Fibroblast of peridontal ligament (primary cell): Measurements from ENCODE around the gene ADAD2.
A peak's percentile ranks its signal among the peaks of the same experiment; 100 is the strongest.
"Not testable (repeated sequence)": the region's sequence is repeated elsewhere in the genome, so short reads cannot be mapped to it uniquely, and the experiment has no call there.

Experiments used
- DNase-seq: peaks from one replicate; pipeline ENCODE4 v3.0.0-alpha.2; 2010; ENCODE audit errors: extremely low read depth

The ADAD2 gene

DNA sequence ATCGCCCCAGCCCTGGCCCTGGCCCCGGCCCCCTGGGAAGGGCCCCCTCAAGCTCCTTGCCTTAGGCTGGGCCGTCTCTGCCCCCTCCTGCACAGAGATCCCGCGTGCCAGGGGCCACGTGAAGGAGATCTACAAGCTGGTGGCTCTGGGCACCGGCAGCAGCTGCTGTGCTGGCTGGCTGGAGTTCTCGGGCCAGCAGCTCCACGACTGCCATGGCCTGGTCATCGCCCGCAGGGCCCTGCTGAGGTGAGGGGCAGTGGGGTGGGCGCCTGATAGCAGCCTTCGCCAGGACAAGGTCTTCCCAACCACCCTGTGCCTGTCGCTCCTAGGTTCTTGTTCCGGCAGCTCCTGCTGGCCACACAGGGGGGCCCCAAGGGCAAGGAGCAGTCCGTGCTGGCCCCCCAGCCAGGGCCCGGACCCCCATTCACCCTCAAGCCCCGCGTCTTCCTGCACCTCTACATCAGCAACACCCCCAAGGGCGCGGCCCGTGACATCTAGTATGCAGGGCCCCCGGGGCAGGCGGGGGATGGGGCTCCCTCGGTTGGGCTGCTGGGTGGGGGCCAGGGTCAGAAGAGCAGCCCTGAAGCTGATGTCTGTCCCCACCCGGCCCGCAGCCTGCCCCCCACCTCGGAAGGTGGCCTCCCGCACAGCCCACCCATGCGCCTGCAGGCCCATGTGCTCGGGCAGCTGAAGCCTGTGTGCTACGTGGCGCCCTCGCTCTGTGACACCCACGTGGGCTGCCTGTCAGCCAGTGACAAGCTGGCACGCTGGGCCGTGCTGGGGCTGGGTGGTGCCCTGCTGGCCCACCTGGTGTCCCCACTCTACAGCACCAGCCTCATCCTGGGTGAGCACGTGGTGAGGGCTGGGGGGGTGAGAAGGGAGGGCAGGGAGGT lies 4.5 kb downstream of the ADAD2 start:
- DNase-seq, result no peak

DNA sequence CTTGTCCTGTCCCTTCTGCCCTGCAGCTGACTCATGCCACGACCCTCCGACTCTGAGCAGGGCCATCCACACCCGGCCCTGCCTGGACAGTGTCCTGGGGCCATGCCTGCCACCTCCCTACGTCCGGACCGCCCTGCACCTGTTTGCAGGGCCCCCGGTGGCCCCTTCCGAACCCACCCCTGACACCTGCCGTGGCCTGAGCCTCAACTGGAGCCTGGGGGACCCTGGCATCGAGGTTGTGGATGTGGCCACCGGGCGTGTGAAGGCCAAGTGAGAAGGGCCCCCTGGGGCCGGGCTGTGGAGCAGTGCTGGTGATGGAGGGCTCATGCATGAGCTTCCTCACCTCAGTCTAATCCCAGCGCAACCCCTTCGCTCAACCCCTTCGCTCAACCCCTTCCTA lies 5.1 kb downstream of the ADAD2 start:
- no peak for DNase-seq

DNA sequence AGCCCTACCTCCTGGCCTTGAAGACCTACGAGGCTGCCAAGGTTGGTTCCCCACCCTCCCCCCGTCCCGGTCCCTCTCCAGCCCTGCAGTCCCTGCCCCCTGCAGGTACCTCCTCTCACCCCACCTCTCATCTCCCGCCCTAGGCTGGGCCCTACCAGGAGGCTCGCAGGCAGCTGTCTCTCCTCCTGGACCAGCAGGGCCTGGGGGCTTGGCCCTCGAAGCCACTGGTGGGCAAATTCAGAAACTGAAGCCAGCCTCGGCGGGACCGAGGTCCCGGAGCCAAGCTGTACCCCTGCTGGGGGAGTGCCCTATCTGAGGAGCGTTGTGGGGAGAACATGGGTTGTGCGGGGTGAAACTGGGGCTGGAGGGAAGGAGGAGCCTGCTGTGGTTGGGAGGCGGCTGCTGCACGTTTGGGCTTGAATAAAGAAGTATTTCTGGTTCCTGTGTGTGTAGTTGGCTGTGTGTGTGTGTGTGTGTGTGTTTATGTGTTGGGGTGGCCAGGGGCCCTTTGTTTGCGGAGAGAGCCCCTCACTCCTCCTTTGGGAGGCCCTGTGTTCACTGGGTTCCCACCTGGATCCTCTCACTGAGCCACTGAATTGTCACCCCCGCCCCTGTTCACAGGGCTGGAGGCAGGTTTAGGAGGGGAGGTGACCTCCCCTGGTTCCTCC lies 5.9 kb downstream of the ADAD2 start:
- no peak for DNase-seq

DNA sequence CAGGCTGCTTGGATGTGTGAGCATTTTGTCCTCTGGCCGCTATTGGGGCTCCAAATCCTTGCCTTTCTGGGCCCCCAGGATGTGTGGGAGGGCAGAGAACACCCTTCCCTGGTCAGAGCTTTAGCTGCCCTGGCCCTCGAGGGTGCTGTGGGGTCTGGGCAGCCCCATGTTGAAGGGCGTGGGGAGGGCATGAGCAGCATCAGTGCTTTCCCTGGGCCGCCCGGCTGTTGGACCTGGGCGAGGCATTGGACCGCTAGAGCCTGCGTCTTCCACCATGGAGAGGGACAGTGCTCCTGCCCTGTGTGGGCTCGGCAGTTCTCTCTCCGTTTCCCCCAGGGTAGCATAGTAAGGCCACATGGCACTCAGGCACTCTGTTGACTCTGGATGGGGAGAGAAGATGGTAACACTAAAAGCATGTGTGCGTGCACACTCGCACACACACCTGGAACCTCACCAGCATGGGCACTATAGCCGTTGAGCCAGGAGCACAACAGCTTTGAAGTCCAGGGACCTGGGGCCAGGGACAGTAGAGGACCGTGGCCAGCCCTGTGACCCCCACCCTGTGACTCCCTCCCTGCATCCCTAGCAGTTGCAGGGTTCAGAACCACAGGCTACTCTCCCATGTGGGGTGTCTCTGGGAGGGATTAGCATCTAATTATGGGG lies 6.6 kb downstream of the ADAD2 start:
- no peak for DNase-seq

DNA sequence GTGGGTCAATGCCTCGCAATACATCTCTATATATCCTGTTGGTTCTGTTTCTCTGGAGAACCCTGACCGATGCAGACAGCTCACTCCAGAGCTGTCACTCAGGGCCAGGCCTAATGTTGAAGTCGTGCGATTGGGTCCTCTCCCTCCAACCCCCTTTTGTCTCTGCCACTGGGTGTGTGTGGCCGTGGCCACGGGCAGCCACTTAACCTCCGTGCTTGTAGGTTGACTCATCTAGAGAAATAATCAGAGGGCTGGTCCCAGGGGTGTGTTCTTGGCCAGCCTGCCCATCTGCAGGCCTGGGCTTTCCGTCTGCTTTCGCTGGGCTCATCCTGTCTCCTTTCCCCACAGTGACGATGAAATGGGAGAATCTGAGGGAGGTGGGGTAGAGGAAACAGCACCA lies 7.4 kb downstream of the ADAD2 start:
- DNase-seq, result peak; percentile 85

DNA sequence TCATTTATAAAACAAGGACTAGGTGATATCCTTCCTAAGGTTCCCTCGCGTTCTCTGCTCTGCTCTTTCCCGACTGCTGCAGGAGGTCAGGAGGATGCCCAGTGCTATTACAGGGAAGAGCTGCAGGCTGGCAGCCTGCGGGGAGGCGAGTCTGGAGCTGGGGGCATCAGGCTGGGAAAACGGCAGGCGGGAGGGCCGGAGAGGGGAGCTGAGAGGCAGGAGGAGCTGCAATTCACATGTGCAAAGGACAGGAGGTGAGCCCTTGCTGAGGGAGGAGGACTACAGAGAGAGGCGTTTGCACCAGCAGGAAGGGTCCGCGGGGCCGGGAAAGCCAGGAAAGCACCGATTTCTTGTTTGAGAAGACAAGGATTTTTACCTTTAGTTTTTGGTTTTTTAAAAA lies 8.1 kb downstream of the ADAD2 start:
- DNase-seq, result no peak

DNA sequence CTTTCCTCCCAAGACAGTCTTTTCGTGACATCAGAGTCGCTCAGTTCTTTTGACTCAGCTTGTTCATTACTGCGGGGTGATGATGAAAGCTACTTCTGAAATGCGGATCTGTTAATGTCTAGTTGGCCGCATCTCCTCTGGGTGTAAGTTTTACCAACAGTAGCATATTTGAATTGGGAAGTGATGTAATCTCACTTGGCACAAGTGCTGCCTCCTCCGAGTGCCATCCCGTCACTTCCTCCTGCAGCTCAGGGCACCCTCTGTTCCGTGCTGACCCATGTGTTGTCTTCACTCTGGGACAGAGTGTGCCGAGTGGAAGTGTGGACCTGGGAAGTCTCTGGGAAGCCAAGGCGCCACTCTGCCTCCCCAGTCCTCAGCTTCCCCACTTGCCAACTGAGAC lies 8.9 kb downstream of the ADAD2 start:
- DNase-seq, result no peak

DNA sequence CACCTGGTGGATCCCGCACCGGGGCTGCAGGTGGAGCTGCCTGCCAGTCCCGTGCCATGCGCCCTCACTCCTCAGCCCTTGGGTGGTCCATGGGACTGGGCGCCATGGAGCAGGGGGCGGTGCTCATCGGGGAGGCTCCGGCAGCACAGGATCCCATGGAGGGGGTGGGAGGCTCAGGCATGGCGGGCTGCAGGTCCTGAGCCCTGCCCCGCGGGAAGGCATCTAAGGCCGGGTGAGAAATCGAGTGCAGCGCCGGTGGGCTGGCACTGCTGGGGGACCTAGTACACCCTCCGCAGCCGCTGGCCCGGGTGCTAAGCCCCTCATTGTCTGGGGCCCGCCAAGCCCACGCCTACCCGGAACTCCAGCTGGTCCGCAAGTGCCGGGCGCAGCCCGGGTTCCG lies 13.6 kb downstream of the ADAD2 start:
- DNase-seq, result not testable (repeated sequence)

DNA sequence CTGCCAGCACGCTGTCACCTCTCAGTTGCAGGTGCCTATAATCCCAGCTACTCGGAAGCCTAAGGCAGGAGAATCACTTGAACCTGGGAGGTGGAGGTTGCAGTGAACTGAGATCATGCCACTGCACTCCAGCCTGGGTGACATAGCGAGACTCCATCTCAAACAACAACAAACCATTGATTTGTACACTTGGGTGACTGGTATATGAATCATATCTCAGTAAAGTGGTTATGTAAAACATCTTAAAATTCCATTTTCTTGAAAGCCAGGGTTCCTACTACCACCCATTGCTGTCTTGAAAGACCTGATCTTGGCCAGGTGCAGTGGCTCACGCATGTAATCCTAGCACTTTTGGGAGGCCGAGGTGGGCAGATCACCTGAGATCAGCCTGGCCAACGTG lies 14.2 kb downstream of the ADAD2 start:
- DNase-seq, result peak; percentile 21

DNA sequence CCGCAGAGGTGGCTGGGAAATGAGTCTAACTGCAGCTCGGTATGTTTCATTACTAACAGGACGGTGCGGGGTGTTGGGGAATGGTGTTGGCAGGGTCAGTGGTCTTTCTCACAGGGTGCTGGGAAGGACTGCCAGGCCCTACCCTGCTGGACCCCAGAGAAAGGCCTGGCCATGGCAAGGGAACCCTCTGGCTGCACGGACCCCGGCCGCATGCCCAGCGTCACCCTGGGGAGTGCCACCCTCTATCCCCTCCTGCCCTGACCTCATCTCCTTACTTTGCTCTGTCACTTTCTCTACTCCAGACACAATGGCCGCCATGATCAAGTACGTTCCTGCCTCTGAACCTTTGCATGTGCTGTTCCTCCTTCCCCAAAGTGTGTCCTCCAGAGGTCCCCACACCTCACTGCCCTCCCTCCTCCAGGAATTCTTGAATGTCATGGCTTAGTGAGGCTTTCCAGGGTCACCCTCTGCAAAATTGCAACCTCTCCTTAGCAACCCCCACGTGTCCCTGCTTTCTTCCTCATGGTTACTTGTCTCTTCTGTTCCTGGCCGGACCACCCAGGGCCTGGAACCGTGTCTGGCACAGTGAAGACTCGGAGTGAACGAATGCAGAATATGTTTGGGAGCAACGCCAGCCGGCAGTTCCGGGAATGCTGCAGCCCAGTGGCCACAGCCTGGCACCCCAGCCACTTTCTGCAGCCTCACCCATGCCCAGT lies 15.2 kb downstream of the ADAD2 start:
- no peak for DNase-seq

DNA sequence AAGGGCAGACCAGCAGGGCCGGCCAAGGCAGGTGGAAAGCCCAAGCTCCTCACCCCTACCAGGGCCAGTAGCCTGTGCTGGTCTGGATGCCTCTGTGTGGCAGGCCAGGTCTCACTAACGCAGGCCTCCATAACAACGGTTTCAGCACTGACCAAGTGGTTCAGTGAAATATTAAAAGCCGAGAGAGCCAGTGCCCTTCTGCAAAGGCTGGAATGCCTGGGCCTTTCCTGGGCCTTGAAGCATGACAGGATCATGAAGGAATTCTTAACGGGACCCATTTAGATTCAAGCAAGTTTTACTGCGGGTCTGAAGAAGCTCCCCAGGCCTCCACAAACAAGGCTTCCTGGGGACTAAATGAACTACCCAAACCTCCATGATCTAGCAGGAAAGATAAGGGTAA lies 16.3 kb downstream of the ADAD2 start:
- DNase-seq, result no peak

DNA sequence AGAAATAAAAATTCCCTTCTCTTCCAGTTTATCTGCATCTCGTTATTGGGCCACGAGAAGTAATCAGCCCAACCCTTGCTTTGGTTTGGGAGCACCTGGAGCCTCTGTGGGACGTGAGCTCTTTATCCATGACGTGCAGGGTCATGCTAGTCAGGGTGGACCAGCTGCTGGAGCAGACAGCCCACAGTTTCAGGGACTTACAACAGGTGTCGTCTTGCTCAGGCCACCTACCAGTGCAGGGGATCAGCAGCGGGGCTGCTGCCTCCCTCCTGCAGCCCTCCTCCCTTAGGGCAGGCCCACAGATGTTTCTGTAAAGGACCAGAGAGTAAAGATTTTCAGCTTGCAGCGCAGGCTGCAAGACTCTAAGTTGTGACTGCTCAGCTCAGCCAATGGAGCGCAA lies 16.9 kb downstream of the ADAD2 start:
- no peak for DNase-seq

DNA sequence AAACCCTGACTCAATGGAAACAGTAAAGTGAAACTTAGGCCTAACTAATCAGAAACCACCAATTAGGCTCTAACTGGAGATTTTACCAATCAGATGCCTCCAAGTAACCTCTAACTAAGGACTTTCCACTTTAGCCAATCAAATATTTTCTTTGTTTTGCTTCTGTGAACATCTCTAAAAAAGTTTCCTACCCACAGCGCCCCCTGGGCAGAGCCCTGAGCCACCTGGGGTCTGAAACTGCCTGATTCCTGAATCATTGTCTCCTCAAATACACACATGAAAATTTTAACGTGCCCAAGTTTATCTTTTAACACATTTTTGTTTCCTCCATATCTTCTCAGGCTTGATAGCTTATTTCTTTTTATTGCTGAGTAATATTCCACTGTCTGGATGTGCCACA lies 19.0 kb downstream of the ADAD2 start:
- no peak for DNase-seq

DNA sequence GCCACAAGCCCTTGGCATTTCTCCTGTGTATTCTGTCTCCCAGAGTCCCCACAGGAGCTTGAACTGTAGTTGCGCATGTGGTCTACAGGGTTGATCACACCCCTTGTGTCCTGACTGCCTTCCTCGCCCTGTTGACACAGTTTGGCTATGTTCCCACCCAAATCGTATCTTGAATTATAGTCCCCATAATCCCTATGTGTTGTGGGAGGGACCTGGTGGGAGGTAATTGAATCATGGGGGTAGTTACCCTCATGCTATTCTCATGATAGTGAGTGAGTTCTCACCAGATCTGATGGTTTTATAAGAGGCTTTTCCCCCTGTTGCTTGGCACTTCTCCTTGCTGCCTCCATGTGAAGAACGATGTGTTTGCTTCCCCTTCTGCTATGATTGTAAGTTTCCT lies 21.2 kb downstream of the ADAD2 start:
- no peak for DNase-seq

DNA sequence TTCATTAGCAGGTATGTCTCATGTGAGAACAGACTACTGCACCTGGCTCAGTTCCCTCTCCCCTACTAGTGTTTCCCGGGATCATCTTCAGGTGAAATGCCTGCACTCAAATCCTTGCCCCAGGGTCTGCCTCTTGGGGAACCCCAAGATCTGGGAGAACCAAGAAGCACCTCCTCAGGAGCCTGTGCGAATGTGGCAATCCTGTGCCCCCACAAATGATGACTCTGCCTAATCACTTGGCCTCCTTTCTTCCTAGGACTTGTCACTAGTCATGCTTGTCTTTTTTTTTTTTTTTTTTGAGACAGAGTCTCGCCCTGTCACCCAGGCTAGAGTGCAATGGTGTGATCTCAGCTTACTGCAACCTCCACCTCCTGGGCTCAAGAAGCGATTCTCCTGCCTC lies 21.7 kb downstream of the ADAD2 start:
- no peak for DNase-seq

DNA sequence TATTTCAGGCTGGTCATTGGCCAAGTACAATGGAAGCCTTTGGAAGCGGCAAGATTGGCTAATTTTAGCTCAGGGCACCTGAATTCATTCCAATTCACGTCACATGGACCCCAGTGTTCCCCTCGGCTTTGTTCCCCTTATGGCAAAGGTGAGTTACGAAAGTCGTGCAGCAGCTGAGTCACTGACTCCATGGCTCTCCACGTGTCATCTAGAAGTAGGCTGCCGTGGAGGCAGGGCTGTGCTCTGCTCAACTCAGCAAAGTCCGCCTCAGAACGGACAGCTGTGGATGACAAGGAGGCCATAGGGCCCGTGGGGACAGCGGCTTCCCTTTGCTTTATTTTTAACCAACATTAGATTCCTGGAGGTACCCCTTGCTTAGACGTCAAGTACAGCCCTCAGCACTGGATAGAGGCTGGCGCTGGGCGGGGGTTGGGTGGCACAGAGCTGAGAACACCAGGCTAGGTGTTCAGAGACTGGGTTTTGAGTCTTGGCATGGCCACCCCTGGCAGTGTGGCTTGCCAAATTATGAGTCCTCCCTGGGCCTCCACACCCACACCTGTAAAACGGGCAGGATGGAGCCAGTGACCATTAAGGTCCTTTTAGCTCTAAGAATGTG lies 23.6 kb downstream of the ADAD2 start:
- DNase-seq, result no peak

DNA sequence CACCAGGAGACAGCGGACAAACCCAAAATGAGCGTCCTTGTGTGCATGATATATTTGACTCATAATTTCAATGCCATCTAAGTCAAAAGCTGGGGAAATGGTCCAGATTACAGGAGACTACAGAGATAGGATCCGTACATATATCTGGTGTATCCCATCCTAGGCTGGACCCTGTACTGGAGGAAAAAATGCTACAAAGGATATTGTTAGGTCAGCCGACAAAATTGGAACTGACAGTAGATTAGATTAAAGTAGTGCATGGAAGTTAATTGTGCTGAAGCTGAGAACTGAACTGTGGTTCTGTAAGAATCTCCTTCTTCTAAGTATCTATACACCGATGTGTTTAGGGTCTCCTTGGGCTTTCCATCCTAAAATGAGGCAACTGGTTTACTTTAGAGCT lies 24.6 kb downstream of the ADAD2 start:
- no peak for DNase-seq

DNA sequence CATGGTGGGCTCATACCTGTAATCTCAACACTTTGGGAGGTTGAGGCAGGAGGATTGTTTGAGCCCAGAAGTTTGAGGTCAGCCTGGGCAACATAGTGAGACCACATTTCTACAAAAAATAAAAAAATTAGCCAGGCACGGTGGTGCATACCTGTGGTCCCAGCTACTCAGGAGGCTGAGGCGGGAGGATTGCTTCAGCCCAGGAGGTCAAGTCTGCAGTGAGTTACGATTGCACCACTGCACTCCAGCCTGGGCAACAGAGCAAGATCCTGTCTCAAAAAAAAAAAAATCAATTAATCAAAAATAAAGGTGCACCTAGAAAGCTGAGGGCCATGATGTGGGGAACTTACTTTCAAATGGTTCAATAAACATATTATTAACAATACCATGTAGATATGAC lies 25.2 kb downstream of the ADAD2 start:
- DNase-seq, result not testable (repeated sequence)

DNA sequence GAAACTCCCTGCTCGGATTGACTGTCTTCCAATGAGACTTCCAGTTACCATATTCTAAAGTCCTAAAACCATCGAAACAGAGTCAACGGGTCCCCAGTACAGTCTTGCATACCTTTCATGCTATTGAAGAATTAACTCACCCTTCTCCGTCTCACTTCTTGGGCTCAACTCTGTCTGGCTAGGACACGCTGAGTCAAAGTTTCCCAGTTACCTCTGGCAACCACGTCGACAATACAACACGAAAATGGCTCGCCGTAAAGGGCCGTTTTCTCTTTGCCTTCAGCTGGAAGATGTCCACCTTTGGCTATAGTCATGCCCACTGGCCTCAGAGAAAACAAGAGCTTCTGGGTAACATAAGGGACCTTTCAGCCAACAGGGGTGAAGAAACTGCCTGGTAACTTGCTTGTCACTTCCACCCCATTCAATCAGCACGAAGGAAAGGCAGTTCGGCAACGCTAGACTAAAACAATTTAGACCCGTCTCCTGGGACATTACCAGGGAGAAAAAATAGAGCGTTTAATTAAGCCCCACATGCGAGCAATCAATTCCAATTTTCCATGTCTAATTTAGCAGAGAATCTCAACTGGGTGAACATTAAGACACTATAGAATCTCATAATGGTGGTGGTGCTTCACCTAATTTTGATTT lies 27.3 kb downstream of the ADAD2 start:
- DNase-seq, result peak; percentile 31

DNA sequence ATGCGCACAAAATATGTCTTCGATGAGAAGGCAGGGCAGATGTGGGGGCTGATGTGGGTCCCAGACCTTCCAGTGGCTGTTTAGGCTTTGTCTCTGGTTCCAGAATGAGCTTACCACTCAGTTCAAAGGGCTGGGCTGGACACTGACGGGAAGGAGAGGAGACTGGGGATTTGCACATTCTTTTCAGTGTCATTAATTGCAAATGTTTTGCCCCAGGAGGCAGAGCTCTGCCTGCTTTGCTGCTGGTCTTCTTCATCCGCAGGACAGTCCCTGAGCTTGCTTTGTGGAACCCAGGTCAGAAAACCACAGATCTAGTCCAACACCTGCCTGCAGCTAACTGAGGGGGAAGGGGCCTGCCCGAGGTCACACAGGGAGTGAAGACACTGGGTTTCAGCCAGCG lies 28.0 kb downstream of the ADAD2 start:
- DNase-seq, result no peak

DNA sequence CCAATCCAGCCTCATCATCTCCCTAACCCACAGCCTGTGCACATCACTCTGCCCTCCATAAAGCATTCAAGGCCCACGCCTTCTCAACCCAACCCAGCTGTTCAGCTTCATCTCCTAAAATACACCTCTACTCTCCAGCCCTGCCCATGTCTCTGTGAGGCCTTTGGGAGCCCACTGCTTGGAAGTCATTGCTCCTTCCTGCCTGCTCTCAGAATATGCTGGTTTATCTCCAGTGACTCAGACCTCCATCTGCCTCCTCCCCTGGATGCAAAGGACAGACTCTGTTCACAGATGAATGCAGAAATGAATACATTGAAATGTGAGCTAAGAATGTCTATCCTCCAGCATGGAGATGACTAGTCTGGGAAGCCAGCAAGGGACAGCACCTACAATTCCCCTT lies 29.9 kb downstream of the ADAD2 start:
- DNase-seq, result peak; percentile 38
